Neural cell (in vitro differentiated cells): ENCODE measurements around the gene PLPPR5. TPM values are rescaled to one million over a fixed set of nuclear protein-coding genes. Genes with fewer than 3 reads are reported as not detected.

Source experiments
- H2AFZ ChIP-seq: fragments of 200-600, 300-800 bp; sonication (generic), shearing (Covaris generic); 2 replicates; pipeline ENCODE4 v1.6.0; 2014; ENCODE audit warnings: low read depth, mild to moderate bottlenecking, antibody characterized with exemption, low read length, moderate library complexity
- H3F3A ChIP-seq: fragments of 200-600 bp; shearing (Covaris generic); 2 replicates; pipeline ENCODE4 v1.6.1; 2016; ENCODE audit warnings: mild to moderate bottlenecking, moderate library complexity, mixed read lengths, antibody characterized with exemption, low read length; ENCODE audit not compliant: insufficient read depth, poor library complexity, severe bottlenecking
- H3K27ac ChIP-seq: fragments of 200-600, 300-800 bp; sonication (generic), shearing (Covaris generic); 2 replicates; pipeline ENCODE4 v1.5.1; 2014; ENCODE audit warnings: mild to moderate bottlenecking, low read length, moderate library complexity
- H3K27me3 ChIP-seq: fragments of 300-800, 200-600 bp; sonication (generic), shearing (Covaris generic); 2 replicates; pipeline ENCODE4 v1.6.0; 2014; ENCODE audit warnings: mild to moderate bottlenecking, low read depth, low read length, moderate library complexity; ENCODE audit not compliant: insufficient read depth
- H3K36me3 ChIP-seq: fragments of 300-800, 200-600 bp; sonication (generic), shearing (Covaris generic); 2 replicates; pipeline ENCODE4 v1.5.1; 2014; ENCODE audit warnings: mild to moderate bottlenecking, antibody characterized with exemption, low read length, moderate library complexity; ENCODE audit not compliant: insufficient read depth
- H3K4me2 ChIP-seq: fragments of 300-800, 200-600 bp; sonication (generic), shearing (Covaris generic); 2 replicates; pipeline ENCODE4 v1.6.0; 2014; ENCODE audit warnings: mild to moderate bottlenecking, low read length
- H3K4me3 ChIP-seq: fragments of 300-800, 200-600 bp; sonication (generic), shearing (Covaris generic); 2 replicates; pipeline ENCODE4 v1.5.1; 2014; ENCODE audit warnings: mild to moderate bottlenecking, low read length, moderate library complexity
- H3K79me2 ChIP-seq: fragments of 200-600 bp; shearing (Covaris generic); replicated peaks from 2 replicates; pipeline ENCODE4 v1.6.0; 2014; ENCODE audit warnings: mild to moderate bottlenecking, low read length, moderate library complexity; ENCODE audit not compliant: insufficient read depth
- H3K9ac ChIP-seq: fragments of 300-800, 200-600 bp; sonication (generic), shearing (Covaris generic); 2 replicates; pipeline ENCODE4 v1.6.1; 2016; ENCODE audit warnings: mild to moderate bottlenecking, low read length, mixed read lengths
- H3K9me2 ChIP-seq: fragments of 200-600 bp; shearing (Covaris generic); 2 replicates; pipeline ENCODE4 v1.6.1; 2016; ENCODE audit warnings: mild to moderate bottlenecking, low read length, mixed read lengths; ENCODE audit not compliant: insufficient read depth
- H3K9me3 ChIP-seq: fragments of 200-600, 300-800 bp; sonication (generic), shearing (Covaris generic); 2 replicates; pipeline ENCODE4 v1.6.1; 2016; ENCODE audit warnings: mild to moderate bottlenecking, mixed run types, low read length, moderate library complexity, mixed read lengths
- H4K20me1 ChIP-seq: fragments of 200-600 bp; shearing (Covaris generic); 2 replicates; pipeline ENCODE4 v1.6.1; 2016; ENCODE audit warnings: mild to moderate bottlenecking, mixed run types; ENCODE audit not compliant: insufficient read depth
- EP300 ChIP-seq: fragments of 450-650 bp; conservative IDR thresholded peaks from 2 replicates; pipeline ENCODE4 v1.6.1; 2014; ENCODE audit warnings: antibody characterized with exemption, mild to moderate bottlenecking, moderate library complexity; ENCODE audit not compliant: poor library complexity, severe bottlenecking
- EZH2 ChIP-seq: fragments of 200-600, 300-800 bp; shearing (Covaris generic), sonication (generic); IDR thresholded peaks from 2 replicates; pipeline ENCODE4 v1.6.1; 2014; ENCODE audit warnings: antibody characterized with exemption, low read length, borderline replicate concordance, mild to moderate bottlenecking; ENCODE audit not compliant: insufficient read depth, poor library complexity, severe bottlenecking
- MXI1 ChIP-seq: fragments of 450-650 bp; conservative IDR thresholded peaks from 2 replicates; pipeline ENCODE4 v1.6.1; 2014; ENCODE audit warnings: antibody characterized with exemption, mild to moderate bottlenecking; ENCODE audit not compliant: poor library complexity, severe bottlenecking
- POLR2AphosphoS5 ChIP-seq: IDR thresholded peaks from 2 replicates; pipeline ENCODE4 v1.6.1; 2012
- RAD21 ChIP-seq: fragments of 450-650 bp; conservative IDR thresholded peaks from 2 replicates; pipeline ENCODE4 v1.6.1; 2014; ENCODE audit warnings: antibody characterized with exemption, mild to moderate bottlenecking, moderate library complexity
- REST ChIP-seq: IDR thresholded peaks from 2 replicates; pipeline ENCODE4 v1.6.1; 2012; ENCODE audit warnings: borderline replicate concordance
- SMC3 ChIP-seq: fragments of 450-650 bp; conservative IDR thresholded peaks from 2 replicates; pipeline ENCODE4 v1.6.1; 2014; ENCODE audit warnings: antibody characterized with exemption, mild to moderate bottlenecking, moderate library complexity; ENCODE audit not compliant: poor library complexity
- TAF1 ChIP-seq: IDR thresholded peaks from 2 replicates; pipeline ENCODE4 v1.6.1; 2012; ENCODE audit warnings: low read depth
- polyA plus RNA-seq: library from polyadenylated mRNA; depleted of rRNA; stranded (reverse); fragments of >200 nt; gene quantifications from 2 replicates; pipeline ENCODE4 v1.2.3, GENCODE V29; 2014
- TF ChIP-seq, protein P1 (sequence below): fragments of 450-650 bp; IDR thresholded peaks from 2 replicates; pipeline ENCODE4 v1.5.1; 2014; ENCODE audit warnings: antibody characterized with exemption, mild to moderate bottlenecking, moderate library complexity; ENCODE audit not compliant: poor library complexity, severe bottlenecking

Gene PLPPR5
- polyA plus RNA-seq, 1 donor from 2014 or later = 21.9 TPM

GRCh38 chr1:98932184-98932583 lies 72.5 kb downstream of the PLPPR5 start:
- no peaks in the 10 kb centered on the region for H3K9me3 ChIP-seq
- no peaks in the 10 kb centered on the region for H3K9me2 ChIP-seq
- H4K20me1 ChIP-seq = no peaks in the 10 kb centered on the region
- H3F3A ChIP-seq = no peaks in the 10 kb centered on the region
- H3K4me3 ChIP-seq = no peak overlapping the region
- TF ChIP-seq, protein P1, sequence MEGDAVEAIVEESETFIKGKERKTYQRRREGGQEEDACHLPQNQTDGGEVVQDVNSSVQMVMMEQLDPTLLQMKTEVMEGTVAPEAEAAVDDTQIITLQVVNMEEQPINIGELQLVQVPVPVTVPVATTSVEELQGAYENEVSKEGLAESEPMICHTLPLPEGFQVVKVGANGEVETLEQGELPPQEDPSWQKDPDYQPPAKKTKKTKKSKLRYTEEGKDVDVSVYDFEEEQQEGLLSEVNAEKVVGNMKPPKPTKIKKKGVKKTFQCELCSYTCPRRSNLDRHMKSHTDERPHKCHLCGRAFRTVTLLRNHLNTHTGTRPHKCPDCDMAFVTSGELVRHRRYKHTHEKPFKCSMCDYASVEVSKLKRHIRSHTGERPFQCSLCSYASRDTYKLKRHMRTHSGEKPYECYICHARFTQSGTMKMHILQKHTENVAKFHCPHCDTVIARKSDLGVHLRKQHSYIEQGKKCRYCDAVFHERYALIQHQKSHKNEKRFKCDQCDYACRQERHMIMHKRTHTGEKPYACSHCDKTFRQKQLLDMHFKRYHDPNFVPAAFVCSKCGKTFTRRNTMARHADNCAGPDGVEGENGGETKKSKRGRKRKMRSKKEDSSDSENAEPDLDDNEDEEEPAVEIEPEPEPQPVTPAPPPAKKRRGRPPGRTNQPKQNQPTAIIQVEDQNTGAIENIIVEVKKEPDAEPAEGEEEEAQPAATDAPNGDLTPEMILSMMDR = no peak
- TF ChIP-seq SMC3 (no peak), REST (no peak), MXI1 (no peak), TAF1 (no peak), EZH2 (no peak)
- no peak overlapping the region for H3K4me2 ChIP-seq
- H2AFZ ChIP-seq = no peak overlapping the region
- no peaks in the 10 kb centered on the region for H3K79me2 ChIP-seq
- H3K27ac ChIP-seq = no peak overlapping the region
- no peaks in the 10 kb centered on the region for H3K36me3 ChIP-seq
- H3K9ac ChIP-seq = no peak overlapping the region
- no peaks in the 10 kb centered on the region for H3K27me3 ChIP-seq

DNA sequence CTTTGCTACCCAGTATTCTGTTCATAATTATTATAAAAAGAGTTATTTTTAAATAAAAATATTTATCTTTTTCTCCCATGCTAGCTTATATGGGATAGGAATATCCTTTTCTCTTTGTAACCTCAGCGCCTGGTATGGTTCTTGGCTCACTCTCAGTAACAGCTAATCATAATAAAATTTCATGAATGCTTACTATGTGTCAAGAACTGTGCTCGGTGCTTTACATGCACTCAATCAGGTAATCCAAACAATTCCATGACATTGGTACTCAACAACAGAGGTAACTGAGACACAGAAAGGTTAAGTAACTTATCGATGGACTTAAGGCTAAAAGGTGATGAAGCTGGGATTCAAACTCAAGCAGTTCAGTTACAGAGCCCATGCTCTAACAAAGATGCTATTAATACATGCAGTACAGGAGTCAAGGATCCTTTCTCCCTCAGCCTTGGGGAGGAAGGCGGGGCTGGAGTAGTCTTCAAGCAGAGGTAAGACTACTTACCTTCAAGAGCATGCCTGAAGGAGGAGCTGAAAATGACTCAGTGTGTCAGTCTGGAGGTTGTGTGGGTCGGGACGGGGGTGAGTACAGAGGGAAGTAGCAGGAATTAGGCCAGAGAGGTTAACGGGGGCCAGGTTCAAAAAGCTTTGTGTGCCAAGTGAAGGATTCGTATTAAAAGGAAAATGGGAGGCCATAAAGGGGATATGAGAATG lies 73.4 kb downstream of the PLPPR5 start:
- Histone ChIP-seq H3K79me2 (no peaks in the 10 kb centered on the region), H3K9ac (no peak overlapping the region), H3K9me2 (no peaks in the 10 kb centered on the region), H3K9me3 (no peaks in the 10 kb centered on the region), H3K36me3 (no peaks in the 10 kb centered on the region), H2AFZ (no peak overlapping the region), H3F3A (no peaks in the 10 kb centered on the region), H3K4me2 (no peak overlapping the region), H3K27me3 (no peaks in the 10 kb centered on the region), H4K20me1 (no peaks in the 10 kb centered on the region), H3K27ac (no peak overlapping the region), H3K4me3 (no peak overlapping the region)
- TF ChIP-seq EZH2 (no peak), RAD21 (no peak), REST (no peak), EP300 (no peak), POLR2AphosphoS5 (no peak), TAF1 (no peak), MXI1 (no peak), SMC3 (no peak)
- TF ChIP-seq, protein P1 = no peak
